ENCODE results near the gene UBE2J2.

Gene UBE2J2

GRCh38 chr1:1275836-1276235, 2.2 kb upstream of the UBE2J2 start:
- Histone ChIP-seq H3K36me3 (no peaks in the 10 kb centered on the region), H3K27ac (no peak overlapping the region), H3K27me3 (no peaks in the 10 kb centered on the region), H3K4me3 (no peak overlapping the region), H3K4me1 (peaks cover 4 to 37% (median 28%) of the 10 kb centered on the region in 4 donors), H3K9me3 (no peaks in the 10 kb centered on the region)
- TF ChIP-seq, protein P1, sequence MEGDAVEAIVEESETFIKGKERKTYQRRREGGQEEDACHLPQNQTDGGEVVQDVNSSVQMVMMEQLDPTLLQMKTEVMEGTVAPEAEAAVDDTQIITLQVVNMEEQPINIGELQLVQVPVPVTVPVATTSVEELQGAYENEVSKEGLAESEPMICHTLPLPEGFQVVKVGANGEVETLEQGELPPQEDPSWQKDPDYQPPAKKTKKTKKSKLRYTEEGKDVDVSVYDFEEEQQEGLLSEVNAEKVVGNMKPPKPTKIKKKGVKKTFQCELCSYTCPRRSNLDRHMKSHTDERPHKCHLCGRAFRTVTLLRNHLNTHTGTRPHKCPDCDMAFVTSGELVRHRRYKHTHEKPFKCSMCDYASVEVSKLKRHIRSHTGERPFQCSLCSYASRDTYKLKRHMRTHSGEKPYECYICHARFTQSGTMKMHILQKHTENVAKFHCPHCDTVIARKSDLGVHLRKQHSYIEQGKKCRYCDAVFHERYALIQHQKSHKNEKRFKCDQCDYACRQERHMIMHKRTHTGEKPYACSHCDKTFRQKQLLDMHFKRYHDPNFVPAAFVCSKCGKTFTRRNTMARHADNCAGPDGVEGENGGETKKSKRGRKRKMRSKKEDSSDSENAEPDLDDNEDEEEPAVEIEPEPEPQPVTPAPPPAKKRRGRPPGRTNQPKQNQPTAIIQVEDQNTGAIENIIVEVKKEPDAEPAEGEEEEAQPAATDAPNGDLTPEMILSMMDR (IDR thresholded peaks at IDR 0.05): no peak
- no peak for DNase-seq
- intact Hi-C loops (cut with DNase I; ENCODE audit: low total_unique reads): no loop called here

GRCh38 chr1:1274931-1275431, 1.3 kb upstream of the UBE2J2 start:
- Histone ChIP-seq H3K36me3 (no peaks in the 10 kb centered on the region), H3K4me1 (peaks cover 4 to 45% (median 36%) of the 10 kb centered on the region in 4 donors), H3K4me3 (peak overlapping the region; percentile 80 to 86), H3K27ac (peak overlapping the region in 1 of 2 donors; percentile 76), H3K27me3 (no peaks in the 10 kb centered on the region), H3K9me3 (no peaks in the 10 kb centered on the region)
- TF ChIP-seq, protein P1 (IDR thresholded peaks at IDR 0.05): no peak
- no peak for DNase-seq
- intact Hi-C loops (cut with DNase I; ENCODE audit: low total_unique reads): no loop called here

GRCh38 chr1:1274299-1274930, 761 bp upstream of the UBE2J2 start:
- TF ChIP-seq, protein P1 (IDR thresholded peaks at IDR 0.05): no peak
- intact Hi-C loops (cut with DNase I; ENCODE audit: low total_unique reads): no loop called here
- Histone ChIP-seq H3K4me1 (peaks cover 4 to 49% (median 41%) of the 10 kb centered on the region in 4 donors), H3K27ac (peak overlapping the region; percentile 76 to 78), H3K9me3 (no peaks in the 10 kb centered on the region), H3K36me3 (no peaks in the 10 kb centered on the region), H3K4me3 (peak overlapping the region; percentile 80 to 86), H3K27me3 (no peaks in the 10 kb centered on the region)
- DNase-seq: no peak

- TF ChIP-seq, protein P1 (IDR thresholded peaks at IDR 0.05): no peak
- no peaks in the 10 kb centered on the region for H3K27me3 ChIP-seq
- no peaks in the 10 kb centered on the region for H3K9me3 ChIP-seq
- peaks cover 4 to 53% (median 41%) of the 10 kb centered on the region in 4 donors for H3K4me1 ChIP-seq
- intact Hi-C loops (cut with DNase I; ENCODE audit: low total_unique reads): no loop called here
- H3K27ac ChIP-seq: peak overlapping the region; percentile 76 to 78
- peaks cover 0 to 8% (median 5%) of the 10 kb centered on the region in 3 donors for H3K36me3 ChIP-seq
- peak overlapping the region; percentile 80 to 86 for H3K4me3 ChIP-seq
- no peak for DNase-seq
Observed at GRCh38 chr1:1273209-1273511, 494 bp downstream of the UBE2J2 start.

DNA sequence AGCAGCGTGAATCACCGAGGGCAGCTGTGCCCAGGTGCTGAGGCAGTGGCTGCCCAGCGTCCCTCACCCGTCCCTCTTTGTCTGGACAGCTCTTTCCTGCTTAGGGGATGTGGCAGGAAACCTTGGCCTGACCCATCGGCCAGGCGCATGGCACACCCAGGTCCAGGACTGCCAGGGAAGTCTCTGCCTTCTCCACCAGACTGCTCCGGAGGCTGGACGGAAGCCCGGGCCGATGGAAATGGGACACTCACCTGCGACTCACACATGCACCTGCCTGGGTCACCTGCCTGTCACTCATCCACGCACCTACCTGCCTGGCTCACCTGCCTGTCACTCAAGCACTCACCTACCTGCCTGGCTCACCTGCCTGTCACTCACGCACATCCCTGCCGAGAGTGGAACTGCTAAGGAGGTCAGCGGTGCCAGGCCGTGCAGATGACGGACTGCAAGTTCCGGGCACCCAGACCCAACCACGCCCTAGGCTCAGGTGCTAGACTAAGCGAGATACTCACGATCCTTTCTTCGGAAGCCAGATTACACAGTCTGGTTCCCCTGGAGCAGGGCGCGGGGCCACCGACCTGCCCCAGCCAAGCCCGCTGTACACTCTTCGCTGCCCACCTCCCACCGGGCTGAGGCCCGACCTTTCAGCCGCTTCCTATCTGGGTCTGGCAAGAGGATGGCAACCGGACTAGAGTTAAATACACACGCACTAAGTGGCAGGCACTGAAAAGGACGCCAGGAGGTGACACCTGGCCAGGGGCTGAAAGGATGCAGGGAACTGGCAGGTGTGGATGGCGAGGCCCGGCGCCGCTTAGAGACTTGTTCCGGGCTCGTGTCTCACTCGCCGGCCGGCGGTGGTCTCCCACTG, 1.1 kb downstream of the UBE2J2 start:
- Histone ChIP-seq H3K4me3 (peak overlapping the region; percentile 80 to 86), H3K27ac (peak overlapping the region; percentile 76 to 78), H3K36me3 (peaks cover under 1 to 14% (median 10%) of the 10 kb centered on the region in 3 donors), H3K4me1 (peaks cover 4 to 54% (median 41%) of the 10 kb centered on the region in 4 donors), H3K9me3 (no peaks in the 10 kb centered on the region), H3K27me3 (no peaks in the 10 kb centered on the region)
- TF ChIP-seq, protein P1 (IDR thresholded peaks at IDR 0.05): no peak
- no peak for DNase-seq
- intact Hi-C loops (cut with DNase I; ENCODE audit: low total_unique reads): no loop called here

Data from tibial artery (tissue), 4 donors.